K562 (cell line): ENCODE results near the gene MYOG. TPM values are rescaled to one million over a fixed set of nuclear protein-coding genes. Genes with fewer than 3 reads are reported as not detected.

Experiments
- ATAC-seq: fragments of 200-7000 bp; cut with Tn5 transposase; 3 replicates; pipeline ENCODE4 v1.9.1; 2020; ENCODE audit warnings: moderate library complexity
- BruUV-seq: library from RNA; stranded (reverse); fragments of 400-500 nt; replicated peaks from 2 replicates; lab custom pipeline; 2021; lab: Mats Ljungman, UMichigan
- CTCF ChIA-PET: fragments of 300-600 bp; formaldehyde crosslinking; extraction: SDS; loops from one replicate; lab custom pipeline; 2021; ENCODE audit warnings: low intra/inter-chr PET ratio; lab: Yijun Ruan, JAX
- POLR2A ChIA-PET: fragments of 300-600, 350-650 bp; sonication (Branson Sonifier 250); formaldehyde crosslinking; extraction: SDS; loops from one replicate; lab custom pipeline; 2021; ENCODE audit warnings: antibody characterized with exemption, inconsistent platforms; lab: Yijun Ruan, JAX
- DNase-seq, 4 experiments: peaks; one replicate each; pipeline versions ENCODE4 v3.0.0 to v3.0.0-alpha.2; 2011 to 2018; ENCODE audit warnings: low spot score in 3 of 4, mixed read lengths in 3 of 4; ENCODE audit errors: extremely low read depth in 1 of 4
- FAIRE-seq: peaks from 2 replicates; lab custom pipeline; 2011; peaks lifted over from hg19 to GRCh38; lab: Jason Lieb, UNC
- H2AFZ ChIP-seq: 2 replicates; pipeline ENCODE4 v1.6.0; 2011; ENCODE audit warnings: low read depth, low read length, control low read depth, inconsistent platforms
- H3K27ac ChIP-seq: fragments of 200-600 bp; 3 replicates; pipeline ENCODE4 v1.8.0; 2011; ENCODE audit warnings: low read depth, mild to moderate bottlenecking, control low read depth, inconsistent platforms, low read length, moderate library complexity, mixed read lengths; ENCODE audit errors: extremely low read depth
- H3K27me3 ChIP-seq, 2 experiments: fragments of 300-600 bp in 1 of 2; 2 replicates in 1 of 2; 3 replicates in 1 of 2; pipeline versions ENCODE4 v1.6.0 to v1.8.0; 2011; ENCODE audit warnings: inconsistent platforms in 2 of 2, low read length in 2 of 2, mild to moderate bottlenecking in 1 of 2, mixed read lengths in 1 of 2, moderate library complexity in 1 of 2; ENCODE audit not compliant: control insufficient read depth in 2 of 2, insufficient read depth in 2 of 2
- H3K36me3 ChIP-seq: fragments of 300-600 bp; 3 replicates; pipeline ENCODE4 v1.8.0; 2011; ENCODE audit warnings: mild to moderate bottlenecking, low read length, inconsistent platforms; ENCODE audit not compliant: control insufficient read depth, insufficient read depth
- H3K4me1 ChIP-seq, 2 experiments: fragments of 200-600 bp in 1 of 2; replicated peaks in 1 of 2; 2 replicates in 1 of 2; 3 replicates in 1 of 2; pipeline versions ENCODE4 v1.5.1 to v1.8.0; 2011; ENCODE audit warnings: inconsistent platforms in 2 of 2, low read length in 2 of 2, mild to moderate bottlenecking in 1 of 2, mixed read lengths in 1 of 2, moderate library complexity in 1 of 2; ENCODE audit not compliant: control insufficient read depth in 2 of 2, insufficient read depth in 2 of 2
- H3K4me2 ChIP-seq: 2 replicates; pipeline ENCODE4 v1.6.1; 2011; ENCODE audit warnings: low read length, control low read depth, inconsistent platforms, mixed read lengths; ENCODE audit not compliant: insufficient read depth
- H3K4me3 ChIP-seq: fragments of 200-600 bp; sonication (generic), shearing (Covaris generic); 2 replicates; pipeline ENCODE4 v1.5.1; 2016; ENCODE audit warnings: control low read depth, inconsistent platforms
- H3K79me2 ChIP-seq: fragments of 200-600 bp; 3 replicates; pipeline ENCODE4 v1.8.0; 2011; ENCODE audit warnings: low read length, inconsistent platforms; ENCODE audit not compliant: control insufficient read depth, insufficient read depth
- H3K9ac ChIP-seq, 2 experiments: 2 replicates each; pipeline versions ENCODE4 v1.6.0 to v1.6.1; 2011; ENCODE audit warnings: low read depth in 2 of 2, low read length in 2 of 2, control low read depth in 1 of 2, inconsistent platforms in 1 of 2, mild to moderate bottlenecking in 1 of 2, mixed read lengths in 1 of 2; ENCODE audit not compliant: insufficient read depth in 1 of 2
- H3K9me1 ChIP-seq: one replicate; pipeline ENCODE4 v1.6.0; 2011; ENCODE audit warnings: inconsistent platforms, mild to moderate bottlenecking, low read length, moderate library complexity; ENCODE audit not compliant: control insufficient read depth, insufficient read depth
- H3K9me3 ChIP-seq: replicated peaks from 2 replicates; pipeline ENCODE4 v1.5.1; 2011; ENCODE audit warnings: low read depth, low read length, inconsistent platforms; ENCODE audit not compliant: control insufficient read depth, insufficient read depth
- H4K20me1 ChIP-seq: replicated peaks from 2 replicates; pipeline ENCODE4 v1.6.1; 2011; ENCODE audit warnings: low read length, inconsistent platforms, mixed read lengths; ENCODE audit not compliant: control insufficient read depth, insufficient read depth
- ADNP ChIP-seq: fragments of 200-800 bp; sonication (Bioruptor generic); IDR thresholded peaks from 2 replicates; pipeline ENCODE4 v1.6.1; 2016; ENCODE audit warnings: missing genetic modification characterization, missing compliant biosample characterization
- CBFA2T3 ChIP-seq: fragments of 450-650 bp; IDR thresholded peaks from 2 replicates; pipeline ENCODE4 v1.6.1; 2017
- CREB1 ChIP-seq, 2 experiments: sonication (generic) in 1 of 2; formaldehyde crosslinking in 1 of 2; IDR thresholded peaks; 2 replicates each; pipeline versions ENCODE4 v1.6.1 to v1.8.0; 2012 to 2022; ENCODE audit warnings: inconsistent platforms in 1 of 2, mild to moderate bottlenecking in 1 of 2, missing genetic modification reagents in 1 of 2, moderate library complexity in 1 of 2
- CREBBP ChIP-seq: IDR thresholded peaks from one replicate; pipeline ENCODE4 v1.6.1; 2012; ENCODE audit warnings: low read depth, mild to moderate bottlenecking, control low read depth, inconsistent platforms, low read length
- EWSR1 ChIP-seq: fragments of 450-650 bp; IDR thresholded peaks from 2 replicates; pipeline ENCODE4 v1.6.1; 2018; ENCODE audit warnings: borderline replicate concordance, mild to moderate bottlenecking, low read depth, moderate library complexity; ENCODE audit not compliant: partially characterized antibody
- POLR2A ChIP-seq: fragments of 450-650 bp; conservative IDR thresholded peaks from 2 replicates; pipeline ENCODE4 v1.6.1; 2016
- TAF15 ChIP-seq: fragments of 200-400 bp; formaldehyde crosslinking; IDR thresholded peaks from 2 replicates; pipeline ENCODE4 v1.6.1; 2017; ENCODE audit warnings: mild to moderate bottlenecking, low read depth, low read length, moderate library complexity
- ZNF239 ChIP-seq: fragments of 250-450 bp; sonication (Bioruptor Pico); IDR thresholded peaks from 2 replicates; pipeline ENCODE4 v1.4.0; 2020; ENCODE audit warnings: mild to moderate bottlenecking
- ZNF644 ChIP-seq: fragments of 200-800 bp; sonication (Bioruptor generic); IDR thresholded peaks from 2 replicates; pipeline ENCODE4 v1.6.1; 2016; ENCODE audit warnings: low read depth, missing genetic modification characterization, missing compliant biosample characterization
- ZNF75A ChIP-seq: fragments of 450-650 bp; formaldehyde crosslinking; IDR thresholded peaks from 2 replicates; pipeline ENCODE4 v1.4.0; 2020; ENCODE audit warnings: mild to moderate bottlenecking
- WGBS: fragments of 100-300 bp; shearing (Covaris generic); methylation state at CpG from one replicate; pipeline ENCODE4 v1.1.6; 2016; ENCODE audit warnings: low coverage, mixed read lengths; ENCODE audit not compliant: insufficient coverage; ENCODE audit errors: missing lambda C conversion rate; 5-methylcytosine and 5-hydroxymethylcytosine counted together
- in situ Hi-C: fragments of 300-500 bp; cut with MboI; formaldehyde crosslinking; loops from 4 replicates; pipeline ENCODE4 v1.15.0; 2018; ENCODE audit warnings: inconsistent platforms, mixed read lengths
- intact Hi-C: fragments of 100-400 bp; cut with micrococcal nuclease; formaldehyde crosslinking; loops from 2 replicates; pipeline ENCODE4 v1.14.2; 2022
- polyA plus RNA-seq, 8 experiments: library from polyadenylated mRNA; depleted of rRNA in 4 of 8; stranded (reverse) in 5 of 8; unstranded in 3 of 8; fragments of >200 nt; fragmentation: Nextera tagmentation in 2 of 8; fragmentation: Illumina TruSeq in 1 of 8; extraction: Ambion mirVana in 2 of 8; extraction: Trizol in 1 of 8; gene quantifications; 2 replicates each; pipeline versions ENCODE4 v1.2.1 to v1.2.3, GENCODE V29; 2011 to 2014; ENCODE audit warnings: inconsistent platforms in 1 of 8, missing spikeins in 1 of 8
- total RNA-seq, 7 experiments: library from RNA; depleted of rRNA in 6 of 7; stranded (reverse); fragments of >200 nt in 6 of 7; fragmentation: Illumina TruSeq in 2 of 7; extraction: Trizol in 2 of 7; gene quantifications; 2 replicates each; pipeline versions ENCODE4 v1.2.1 to v1.2.3, GENCODE V29; 2011 to 2021; ENCODE audit warnings: low replicate concordance in 1 of 7
- TF ChIP-seq, protein P1 (sequence below): IDR thresholded peaks from 2 replicates; pipeline ENCODE4 v1.6.1; 2011; ENCODE audit not compliant: insufficient read length; ENCODE audit errors: extremely low read depth

MYOG gene
- total and polyA plus RNA-seq, 9 of the 15 experiments (the other 6 are each of a cell fraction or from before 2014, with no cell fraction given): not detected

DNA sequence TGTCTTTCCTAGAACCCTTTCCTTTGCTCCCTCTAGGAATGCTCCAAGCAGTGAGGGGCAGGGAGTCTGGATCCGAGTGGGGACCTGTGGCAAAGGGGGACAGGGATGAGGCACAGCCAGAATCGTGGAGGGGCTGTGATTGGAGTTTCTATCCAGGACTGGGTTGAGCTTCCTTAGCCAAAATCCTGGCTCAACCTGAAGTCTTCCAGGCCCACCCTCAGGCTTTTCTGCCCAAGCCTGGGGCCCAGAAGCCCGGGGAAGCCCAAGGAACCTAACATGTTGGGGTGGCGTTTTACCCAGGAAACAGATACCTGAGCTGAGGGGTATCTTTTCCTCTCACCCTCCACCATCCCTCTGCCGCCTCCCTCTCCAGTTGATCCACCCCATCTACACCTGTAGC lies 5.4 kb downstream of the MYOG start:
- no TSS peak for BruUV-seq
- POLR2A ChIA-PET: interaction anchor here (0.6 kb wide), 1 partner anchor 26 kb away, joined by 3 read pairs; no protein-coding TSS in a partner anchor
- Histone ChIP-seq H3K4me3 (no peak overlapping the region), H3K79me2 (no peaks in the 10 kb centered on the region), H4K20me1 (peaks cover 13% of the 10 kb centered on the region), H3K9ac (no peak overlapping the region), H3K4me1 (peaks cover 0 to 17% of the 10 kb centered on the region in 2 experiments; a peak in 3 of 5 replicates), H3K9me3 (no peaks in the 10 kb centered on the region), H2AFZ (no peak overlapping the region), H3K9me1 (no peaks in the 10 kb centered on the region), H3K27me3 (peaks cover 29 to 69% of the 10 kb centered on the region in 2 experiments; a peak in 4 of 5 replicates), H3K36me3 (no peaks in the 10 kb centered on the region), H3K27ac (no peak overlapping the region), H3K4me2 (no peak overlapping the region)
- TF ChIP-seq EWSR1: no peak
- TF ChIP-seq TAF15: no peak
- no peak for TF ChIP-seq CREBBP
- TF ChIP-seq ADNP (tag): no peak
- TF ChIP-seq, protein P1, sequence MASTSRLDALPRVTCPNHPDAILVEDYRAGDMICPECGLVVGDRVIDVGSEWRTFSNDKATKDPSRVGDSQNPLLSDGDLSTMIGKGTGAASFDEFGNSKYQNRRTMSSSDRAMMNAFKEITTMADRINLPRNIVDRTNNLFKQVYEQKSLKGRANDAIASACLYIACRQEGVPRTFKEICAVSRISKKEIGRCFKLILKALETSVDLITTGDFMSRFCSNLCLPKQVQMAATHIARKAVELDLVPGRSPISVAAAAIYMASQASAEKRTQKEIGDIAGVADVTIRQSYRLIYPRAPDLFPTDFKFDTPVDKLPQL: no peak
- TF ChIP-seq CREB1 (IDR thresholded peaks at IDR 0.05): no peak
- no peak for TF ChIP-seq CREB1 (CRISPR knock-in tag; IDR thresholded peaks at IDR 0.05)
- no peak for TF ChIP-seq CBFA2T3
- no peak for TF ChIP-seq POLR2A
- TF ChIP-seq ZNF75A: no peak
- TF ChIP-seq ZNF644 (tag): no peak
- no peak for TF ChIP-seq ZNF239 (CRISPR knock-in tag)
- DNase-seq (no peak), FAIRE-seq (no peak), ATAC-seq (no peak)
- intact Hi-C loops (no loop called here), in situ Hi-C loops (no loop called here)
- CTCF ChIA-PET: no interaction called here
- 0% methylated on average over 5 of the region's 5 CpGs for WGBS
